Stimulated activated CD4-positive, alpha-beta T cell treated with anti-CD3 and anti-CD28 coated beads, Interleukin-1b, Interleukin-23, amount 100 ng/mL, for 24 hours (primary cell): ENCODE results near the gene SMIM38.

Experiments used
- DNase-seq, 4 experiments: peaks; one replicate each; pipeline ENCODE4 v3.0.0-alpha.2; 2020; ENCODE audit warnings: low read depth in 4 of 4, low spot score in 1 of 4

Gene SMIM38

GRCh38 chr11:69174841-69175240, 19.1 kb downstream of the SMIM38 start:
- no peak for DNase-seq

DNA sequence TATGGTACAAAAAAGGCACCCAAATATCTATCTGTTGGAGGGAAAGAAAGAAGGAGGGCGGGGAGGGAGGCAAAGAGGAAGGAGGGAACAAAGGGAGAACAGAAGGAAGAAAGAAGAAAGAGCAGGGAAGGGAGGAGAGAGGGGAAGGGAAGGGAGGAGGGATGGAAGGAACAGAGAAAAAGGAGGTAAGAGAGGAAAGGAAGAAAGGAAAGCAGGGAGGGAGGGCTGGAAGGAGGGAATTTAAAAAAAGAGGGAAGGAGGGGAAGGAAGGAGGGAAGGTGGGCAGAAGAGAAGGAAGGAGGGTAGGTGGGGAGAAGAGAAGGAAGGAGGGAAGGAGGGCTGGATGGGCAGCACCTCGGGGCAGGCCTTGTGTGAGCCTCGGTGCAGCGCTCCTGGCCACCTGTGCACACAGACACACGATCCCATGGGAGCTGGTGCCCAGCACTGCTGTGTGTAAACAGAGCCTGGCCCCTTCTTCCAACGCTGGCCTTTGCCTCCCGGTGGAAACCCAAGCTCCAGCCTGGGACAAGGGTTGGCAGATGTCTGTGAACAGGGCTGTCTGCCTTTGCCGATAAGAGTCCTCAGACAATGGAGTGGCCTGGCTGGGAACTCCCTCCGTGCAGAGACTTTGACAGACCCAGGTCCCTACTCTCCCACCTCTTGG, 23.2 kb downstream of the SMIM38 start:
- no peak for DNase-seq

DNA sequence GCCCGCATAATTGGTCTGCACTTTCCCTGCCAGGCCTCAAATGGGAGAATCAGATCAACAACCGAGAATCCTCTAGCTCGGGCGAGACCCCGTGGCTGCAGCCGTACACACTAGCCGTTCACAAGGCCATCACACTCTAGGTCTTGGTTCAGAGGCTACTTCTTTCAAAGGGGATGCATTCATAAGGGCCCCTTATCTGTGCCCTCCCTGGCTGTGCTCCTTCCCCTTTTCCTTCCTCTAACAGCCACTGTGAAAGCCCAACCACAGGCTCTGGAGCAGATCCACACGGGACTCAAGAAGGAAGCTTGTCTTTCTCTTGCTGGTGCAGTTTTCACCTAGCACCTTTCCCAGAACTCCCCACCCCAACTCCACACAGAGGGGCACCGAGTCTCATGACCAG, 24.5 kb downstream of the SMIM38 start:
- DNase-seq = no peak

DNA sequence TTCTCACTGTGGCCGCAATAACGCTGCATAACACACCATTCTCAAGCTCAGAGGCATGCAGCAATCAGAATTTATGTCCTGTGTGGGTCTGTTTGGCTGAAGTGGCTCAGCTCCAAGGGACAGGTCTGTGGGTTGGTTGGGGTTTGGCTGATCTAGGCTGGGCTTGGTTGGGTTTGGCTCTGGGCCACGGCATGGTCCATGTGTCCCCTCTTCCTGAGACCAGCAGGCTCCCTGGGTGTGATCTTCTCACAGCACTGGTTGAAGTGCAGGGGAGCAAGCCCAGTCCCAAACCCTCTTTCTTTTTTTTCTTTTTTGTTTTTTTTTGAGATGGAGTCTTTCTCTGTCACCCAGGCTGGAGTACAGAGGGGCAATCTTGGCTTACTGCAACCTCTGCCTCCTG, 25.0 kb downstream of the SMIM38 start:
- DNase-seq = no peak

GRCh38 chr11:69183613-69184012, 27.9 kb downstream of the SMIM38 start:
- no peak for DNase-seq

GRCh38 chr11:69186316-69187260, 30.9 kb downstream of the SMIM38 start:
- DNase-seq = no peak

DNA sequence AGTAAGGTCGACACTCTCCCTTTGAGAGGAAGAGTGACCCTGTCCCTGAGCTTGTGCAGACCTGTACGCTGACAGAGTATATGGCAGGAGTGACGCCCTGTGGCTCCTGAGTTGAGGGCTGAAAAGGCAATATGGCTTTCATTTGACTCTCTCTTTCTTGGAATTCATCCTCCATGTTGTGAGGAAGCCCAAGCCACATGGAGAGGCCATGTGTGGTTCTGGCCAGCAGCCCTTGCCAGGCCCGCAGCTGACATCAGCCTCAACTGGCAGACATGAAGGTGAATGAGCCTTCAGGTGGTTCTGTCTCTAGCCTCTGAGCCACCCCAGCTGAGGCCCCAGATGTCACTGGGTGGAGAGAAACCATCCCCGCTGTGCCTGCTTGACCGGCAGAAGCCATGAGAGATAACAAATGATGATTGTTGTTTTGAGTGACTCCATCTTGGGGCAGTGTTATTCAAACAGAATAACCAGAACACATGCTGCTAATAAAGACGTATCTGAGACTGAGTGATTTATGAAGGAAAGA, 31.9 kb downstream of the SMIM38 start:
- DNase-seq = no peak

DNA sequence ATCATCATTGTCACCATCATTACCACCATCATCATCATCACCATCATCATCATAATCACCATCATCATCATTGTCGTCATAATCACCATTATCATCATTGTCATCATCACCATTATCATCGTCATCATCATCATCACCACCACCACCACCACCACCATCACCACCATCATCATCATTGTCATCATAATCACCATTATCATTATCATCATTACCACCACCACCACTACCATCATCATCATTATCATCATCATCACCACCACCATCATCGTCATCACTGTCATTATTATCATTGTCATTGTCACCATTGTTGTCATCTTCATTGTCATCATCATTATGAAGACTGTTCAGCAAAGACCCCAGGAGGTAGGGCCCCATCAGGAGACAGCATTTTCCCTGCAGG, 33.3 kb downstream of the SMIM38 start:
- no peak for DNase-seq

DNA sequence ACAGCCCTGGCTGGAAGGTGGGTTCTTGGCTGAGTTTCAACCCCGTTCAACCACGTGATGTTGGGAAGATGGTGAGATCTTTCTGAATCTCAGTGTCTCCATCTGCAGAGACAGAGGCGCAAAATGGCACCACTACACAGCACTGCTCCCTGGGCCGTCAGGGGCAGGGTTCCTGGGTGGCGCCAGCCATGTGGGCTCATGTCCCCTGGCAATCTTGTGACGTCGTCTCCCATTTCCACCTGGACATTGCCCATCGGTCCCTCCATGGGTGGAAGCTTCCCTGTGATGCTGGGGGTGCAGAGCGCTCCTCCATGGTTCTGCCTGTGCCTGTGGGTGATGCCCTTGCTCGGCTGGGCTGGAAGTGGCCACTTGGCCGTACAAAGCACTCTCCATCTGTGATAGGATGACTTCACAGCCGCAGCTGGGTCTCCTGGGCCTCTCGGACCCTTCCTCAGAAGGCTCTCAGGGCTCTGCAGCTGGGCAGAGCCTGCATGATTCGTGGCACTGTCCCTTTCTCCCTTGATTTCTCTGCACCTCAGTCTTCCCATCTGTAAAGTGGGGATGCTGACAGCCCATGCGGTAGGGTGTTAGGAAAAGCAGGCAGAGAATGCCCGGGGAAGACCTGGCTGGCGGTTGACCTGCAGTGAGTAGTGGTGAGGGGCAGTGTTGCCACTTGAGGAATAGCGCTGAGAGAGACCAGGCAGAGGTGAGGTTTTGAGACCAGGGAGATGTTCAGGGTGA, 35.2 kb downstream of the SMIM38 start:
- no peak for DNase-seq

- no peak for DNase-seq
Measured at GRCh38 chr11:69192301-69192721, 36.6 kb downstream of the SMIM38 start.

GRCh38 chr11:69193151-69193550, 37.4 kb downstream of the SMIM38 start:
- DNase-seq = no peak

DNA sequence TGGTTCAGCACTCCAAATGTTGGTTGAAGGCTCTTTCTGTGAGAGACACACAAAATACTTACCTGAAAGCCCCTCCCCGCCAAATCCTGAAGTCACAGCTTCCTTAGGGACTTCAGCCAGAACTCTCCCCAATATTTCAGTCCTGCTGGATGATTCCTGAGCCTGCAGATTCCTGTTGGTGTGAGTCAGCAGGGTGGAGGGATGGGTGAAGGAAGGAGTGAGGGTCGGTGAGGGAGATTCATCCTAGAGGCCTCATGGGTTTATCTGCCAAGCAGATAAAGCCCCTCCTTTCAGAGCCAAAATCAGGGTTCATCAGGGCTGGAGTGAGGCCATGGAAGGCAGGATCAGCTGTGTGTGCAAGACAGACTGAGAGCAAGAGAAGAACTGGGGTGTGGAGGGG, 37.9 kb downstream of the SMIM38 start:
- no peak for DNase-seq

DNA sequence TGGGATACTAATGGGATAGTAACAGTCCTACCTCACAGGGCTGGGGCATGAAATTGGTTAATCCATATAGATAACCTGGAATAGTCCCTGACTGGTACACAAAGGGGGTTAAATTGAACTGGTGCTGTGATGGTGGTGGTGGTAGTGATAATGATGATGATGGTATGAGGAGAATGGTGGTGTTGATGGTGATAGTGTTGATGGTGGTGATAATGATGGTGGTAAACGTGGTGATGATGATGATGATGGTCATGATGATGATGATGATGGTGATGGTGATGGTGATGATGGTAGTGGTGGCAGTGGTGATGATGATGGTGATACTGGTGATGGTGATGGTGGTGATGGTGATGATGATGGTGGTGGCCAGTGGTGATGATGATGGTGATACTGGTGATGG, 38.7 kb downstream of the SMIM38 start:
- DNase-seq = no peak

GRCh38 chr11:69194956-69195355, 39.2 kb downstream of the SMIM38 start:
- DNase-seq = no peak

DNA sequence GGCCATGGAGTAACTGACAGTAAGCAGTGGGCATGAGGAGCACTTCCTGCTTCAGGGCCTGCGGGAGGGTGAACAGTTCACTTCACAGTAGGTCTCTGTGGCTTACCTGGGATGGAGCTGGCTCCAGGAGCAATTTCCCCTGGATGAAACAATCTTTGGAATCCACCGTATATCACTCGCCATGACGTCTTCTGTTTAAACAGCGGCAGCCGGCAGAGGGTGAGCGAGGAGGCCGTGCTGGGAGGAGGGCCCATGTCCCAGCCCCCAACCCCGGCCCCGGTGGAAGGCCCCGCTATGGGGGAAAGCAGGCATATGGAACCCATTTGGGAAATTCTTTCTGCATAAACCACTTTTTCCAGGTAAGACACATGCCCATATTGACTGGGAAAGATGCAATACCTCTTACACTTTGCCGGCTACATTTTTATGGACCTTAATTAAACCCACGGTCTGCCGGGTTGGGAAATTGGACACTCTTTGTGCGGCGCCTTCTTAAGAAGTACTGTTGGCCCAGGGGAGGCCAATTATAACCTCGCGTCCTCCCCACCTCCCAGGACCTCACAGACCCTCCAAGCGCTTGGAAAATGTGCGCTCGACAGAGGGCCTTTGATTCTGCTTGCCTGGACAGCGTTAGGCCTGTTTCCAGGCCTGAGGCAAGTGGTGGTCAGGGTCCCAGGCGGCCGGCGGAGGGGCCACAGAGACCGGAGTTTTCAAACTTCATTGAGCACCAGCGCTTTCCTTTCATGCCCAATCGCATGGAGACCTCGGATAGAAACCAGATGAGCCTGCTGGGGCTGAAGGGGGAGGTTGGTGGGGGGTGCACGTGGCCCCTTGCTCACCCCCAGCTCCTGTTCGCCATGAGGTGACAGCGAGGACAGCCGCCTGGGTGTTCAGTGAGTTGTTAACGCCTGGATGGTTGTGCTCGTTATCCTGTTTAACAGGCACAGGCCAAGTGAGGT, 40.4 kb downstream of the SMIM38 start:
- DNase-seq = no peak

- no peak for DNase-seq
Measured at GRCh38 chr11:69196783-69197169, 41.0 kb downstream of the SMIM38 start.

- no peak for DNase-seq
Measured at GRCh38 chr11:69198891-69199582, 43.3 kb downstream of the SMIM38 start.

GRCh38 chr11:69199583-69200315, 44.0 kb downstream of the SMIM38 start:
- no peak for DNase-seq
